ENCODE results near the gene CD300C. TPM values are rescaled to one million over a fixed set of nuclear protein-coding genes. Genes with fewer than 3 reads are reported as not detected.

Gene CD300C
- total RNA-seq: not detected in 2 replicates

DNA sequence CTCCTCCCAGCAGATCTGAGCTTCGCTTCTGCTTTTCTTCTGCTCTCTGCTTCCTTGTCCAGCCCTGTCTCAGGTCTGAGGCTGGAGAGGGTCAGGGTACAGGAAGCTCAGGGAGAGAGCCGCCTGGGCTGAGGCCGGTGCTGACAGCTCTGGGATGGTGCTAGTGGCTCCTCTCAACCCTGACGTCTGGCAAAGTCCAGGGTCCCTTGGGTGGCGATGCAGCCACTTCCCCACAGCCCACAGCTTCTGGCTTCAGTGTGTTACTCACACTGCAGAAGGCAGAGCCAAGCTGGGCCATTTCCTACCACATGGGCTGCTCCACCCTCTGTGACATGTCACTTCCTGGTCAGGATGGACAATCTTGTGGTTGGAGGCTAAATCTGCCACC is at the start of gene CD300C:
Gene CD300C (minus strand): TSS at position 273 of the 388 bp plus-strand sequence. CDS start 333 bp downstream, outside the sequence.

GRCh38 chr17:74592087-74592990 is 46.4 kb upstream of the CD300C start, which contains the start of gene CD300LD:
Gene CD300LD (minus strand): TSS chr17:74592283. CDS start chr17:74592202, 81 bp downstream.

GRCh38 chr17:74567397-74567796 is 21.5 kb upstream of the CD300C start, which contains the start of gene CD300H:
Gene CD300H (minus strand): TSS chr17:74567509.

GRCh38 chr17:74531231-74531761 is 14.6 kb downstream of the CD300C start, which contains the start of gene CD300LB:
Gene CD300LB (minus strand): TSS chr17:74531475. CDS start chr17:74531350, 125 bp downstream.

Other genes with a start within 250 kb of the CD300C start
- under 0.01 TPM in 1 of 2 replicates, not detected in the other for gene KIF19, start 219.9 kb downstream of the CD300C start, total RNA-seq
- not detected in 2 replicates for gene BTBD17, start 184.2 kb downstream of the CD300C start, total RNA-seq
- not detected in 2 replicates for gene GPR142, start 178.6 kb downstream of the CD300C start, total RNA-seq
- 36.2 and 36.9 TPM in 2 replicates for gene GPRC5C, start 114.0 kb downstream of the CD300C start, total RNA-seq
- not detected in 2 replicates for gene CD300A, start 79.5 kb downstream of the CD300C start, total RNA-seq
- not detected in 2 replicates for gene CD300LB, start 14.6 kb downstream of the CD300C start, total RNA-seq
- gene CD300H, start 21.4 kb upstream of the CD300C start, total RNA-seq: not detected in 2 replicates
- not detected in 2 replicates for gene CD300LD, start 46.2 kb upstream of the CD300C start, total RNA-seq
- gene CD300E, start 77.6 kb upstream of the CD300C start, total RNA-seq: under 0.01 TPM in 1 of 2 replicates, not detected in the other
- gene CD300LF, start 166.8 kb upstream of the CD300C start, total RNA-seq: not detected in 2 replicates
- 0.48 and 0.64 TPM in 2 replicates for gene RAB37, start 191.1 kb upstream of the CD300C start, total RNA-seq
- gene NHERF1, start 202.5 kb upstream of the CD300C start, total RNA-seq: 39.5 and 88.5 TPM in 2 replicates
- gene NAT9, start 230.2 kb upstream of the CD300C start, total RNA-seq: 34.0 and 37.7 TPM in 2 replicates

All from tracheal epithelial cell (primary cell).